Cardiac muscle cell (in vitro differentiated cells and primary cell): Measurements from ENCODE around the gene CTNNBL1. TPM values are rescaled to one million over a fixed set of nuclear protein-coding genes. Genes with fewer than 3 reads are reported as not detected.

Experiments used
- DNase-seq, 2 donors: peaks; one replicate each; pipeline versions ENCODE4 v3.0.0 to v3.0.0-alpha.2; 2010 to 2017; ENCODE audit warnings: low read depth in 1 of 2, low spot score in 1 of 2
- H3K27ac ChIP-seq: fragments of 200-600 bp; sonication (generic); 2 replicates; pipeline ENCODE4 v1.5.1; 2016
- H3K27me3 ChIP-seq: fragments of 200-600 bp; sonication (generic); 2 replicates; pipeline ENCODE4 v1.6.0; 2016; ENCODE audit warnings: control low read depth
- H3K36me3 ChIP-seq: fragments of 200-600 bp; sonication (generic); 2 replicates; pipeline ENCODE4 v1.5.1; 2016; ENCODE audit warnings: control low read depth
- H3K4me1 ChIP-seq: fragments of 200-600 bp; sonication (generic); 2 replicates; pipeline ENCODE4 v1.8.1; 2017; ENCODE audit warnings: low read depth, mild to moderate bottlenecking, mixed run types
- H3K4me3 ChIP-seq: fragments of 200-600 bp; sonication (generic); 2 replicates; pipeline ENCODE4 v1.5.1; 2016; ENCODE audit warnings: mild to moderate bottlenecking
- H3K9me3 ChIP-seq: fragments of 200-600 bp; sonication (generic); 2 replicates; pipeline ENCODE4 v1.5.1; 2017; ENCODE audit warnings: low read depth, mild to moderate bottlenecking, control low read depth
- polyA plus RNA-seq: library from polyadenylated mRNA; unstranded; fragments of >200 nt; fragmentation: Nextera tagmentation; extraction: Ambion mirVana; gene quantifications from 2 replicates; pipeline ENCODE4 v1.2.1, GENCODE V29; 2016
- total RNA-seq: library from RNA; depleted of rRNA; stranded (reverse); fragments of >200 nt; gene quantifications from 2 replicates; pipeline ENCODE4 v1.2.3, GENCODE V29; 2016
- TF ChIP-seq, protein P1 (sequence below): IDR thresholded peaks from 2 replicates; pipeline ENCODE4 v1.5.1; 2012; ENCODE audit warnings: low read depth, mild to moderate bottlenecking, low read length

The CTNNBL1 gene
- total and polyA plus RNA-seq, 2 experiments from 2014 or later = 37.0 to 68.6 TPM

DNA sequence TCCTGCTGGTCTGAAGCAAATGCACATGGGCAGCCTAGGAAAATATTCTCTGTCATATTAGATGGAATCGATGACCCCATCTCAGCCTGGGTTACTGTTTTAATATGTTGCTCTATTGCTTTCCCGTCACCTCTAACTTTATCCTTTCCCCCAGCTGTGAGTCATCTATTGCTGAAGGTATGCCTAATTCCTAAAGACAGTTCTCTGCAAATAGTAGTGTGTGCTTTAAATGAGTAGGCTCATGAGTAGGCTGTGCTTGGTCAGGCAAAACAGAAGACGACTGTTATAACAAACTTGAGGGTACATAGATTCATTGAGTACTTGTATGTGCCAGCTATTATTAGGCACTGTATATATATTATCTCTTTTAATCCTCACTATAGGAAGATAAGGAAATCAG, 47.2 kb downstream of the CTNNBL1 start:
- TF ChIP-seq, protein P1, sequence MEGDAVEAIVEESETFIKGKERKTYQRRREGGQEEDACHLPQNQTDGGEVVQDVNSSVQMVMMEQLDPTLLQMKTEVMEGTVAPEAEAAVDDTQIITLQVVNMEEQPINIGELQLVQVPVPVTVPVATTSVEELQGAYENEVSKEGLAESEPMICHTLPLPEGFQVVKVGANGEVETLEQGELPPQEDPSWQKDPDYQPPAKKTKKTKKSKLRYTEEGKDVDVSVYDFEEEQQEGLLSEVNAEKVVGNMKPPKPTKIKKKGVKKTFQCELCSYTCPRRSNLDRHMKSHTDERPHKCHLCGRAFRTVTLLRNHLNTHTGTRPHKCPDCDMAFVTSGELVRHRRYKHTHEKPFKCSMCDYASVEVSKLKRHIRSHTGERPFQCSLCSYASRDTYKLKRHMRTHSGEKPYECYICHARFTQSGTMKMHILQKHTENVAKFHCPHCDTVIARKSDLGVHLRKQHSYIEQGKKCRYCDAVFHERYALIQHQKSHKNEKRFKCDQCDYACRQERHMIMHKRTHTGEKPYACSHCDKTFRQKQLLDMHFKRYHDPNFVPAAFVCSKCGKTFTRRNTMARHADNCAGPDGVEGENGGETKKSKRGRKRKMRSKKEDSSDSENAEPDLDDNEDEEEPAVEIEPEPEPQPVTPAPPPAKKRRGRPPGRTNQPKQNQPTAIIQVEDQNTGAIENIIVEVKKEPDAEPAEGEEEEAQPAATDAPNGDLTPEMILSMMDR = no peak
- Histone ChIP-seq H3K4me3 (no peak overlapping the region), H3K27ac (no peak overlapping the region), H3K9me3 (no peaks in the 10 kb centered on the region), H3K4me1 (peaks cover 16% of the 10 kb centered on the region), H3K27me3 (no peaks in the 10 kb centered on the region), H3K36me3 (no peaks in the 10 kb centered on the region)
- peak in 1 of 2 donors; percentile 32 for DNase-seq

DNA sequence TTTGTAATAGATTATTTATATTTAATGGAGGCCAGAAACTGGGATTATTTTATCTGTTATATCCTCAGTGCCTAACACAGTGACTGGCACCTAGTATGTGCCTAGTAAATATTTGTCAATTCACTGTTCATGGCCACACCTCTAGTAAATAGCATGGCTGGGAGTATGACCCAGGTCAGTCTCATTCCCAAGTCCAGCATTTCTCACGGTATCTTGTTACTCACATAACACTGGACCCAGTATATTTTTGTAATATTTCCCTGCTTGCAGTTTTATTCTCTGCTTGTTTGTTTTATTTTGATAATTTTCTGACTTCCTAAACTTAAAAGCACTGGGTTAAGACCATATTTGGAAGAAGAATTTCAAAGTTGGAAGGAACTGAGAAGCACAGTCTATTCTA, 47.7 kb downstream of the CTNNBL1 start:
- TF ChIP-seq, protein P1 = no peak

DNA sequence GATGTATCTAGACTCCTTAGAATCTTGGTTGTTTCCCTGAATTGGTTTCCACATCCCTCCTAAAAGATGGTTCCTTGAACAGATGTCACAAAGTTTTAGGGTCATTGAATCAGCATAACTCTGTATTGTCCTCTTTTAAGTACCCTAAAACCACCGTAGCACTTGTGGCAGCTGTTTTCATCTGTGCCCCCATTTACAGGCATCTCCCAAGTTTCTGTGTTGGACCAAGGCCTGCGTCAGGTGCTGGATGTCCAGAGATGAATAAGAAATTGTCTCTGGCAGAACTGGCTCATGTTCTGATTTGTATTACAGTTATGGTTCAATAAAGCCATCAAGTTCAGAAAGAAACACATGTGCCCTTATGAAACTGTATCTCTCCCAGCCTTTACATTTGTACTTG, 48.3 kb downstream of the CTNNBL1 start:
- Histone ChIP-seq H3K27me3 (no peaks in the 10 kb centered on the region), H3K9me3 (no peaks in the 10 kb centered on the region), H3K4me3 (no peak overlapping the region), H3K27ac (no peak overlapping the region), H3K4me1 (peaks cover 16% of the 10 kb centered on the region), H3K36me3 (no peaks in the 10 kb centered on the region)
- DNase-seq = no peak
- TF ChIP-seq, protein P1 = no peak

More for the DNA sequence above, 47.7 kb downstream of the CTNNBL1 start:
- no peak for DNase-seq
- no peak overlapping the region for H3K4me3 ChIP-seq
- H3K36me3 ChIP-seq = no peaks in the 10 kb centered on the region
- peaks cover 16% of the 10 kb centered on the region for H3K4me1 ChIP-seq
- no peaks in the 10 kb centered on the region for H3K27me3 ChIP-seq
- no peaks in the 10 kb centered on the region for H3K9me3 ChIP-seq
- no peak overlapping the region for H3K27ac ChIP-seq

DNA sequence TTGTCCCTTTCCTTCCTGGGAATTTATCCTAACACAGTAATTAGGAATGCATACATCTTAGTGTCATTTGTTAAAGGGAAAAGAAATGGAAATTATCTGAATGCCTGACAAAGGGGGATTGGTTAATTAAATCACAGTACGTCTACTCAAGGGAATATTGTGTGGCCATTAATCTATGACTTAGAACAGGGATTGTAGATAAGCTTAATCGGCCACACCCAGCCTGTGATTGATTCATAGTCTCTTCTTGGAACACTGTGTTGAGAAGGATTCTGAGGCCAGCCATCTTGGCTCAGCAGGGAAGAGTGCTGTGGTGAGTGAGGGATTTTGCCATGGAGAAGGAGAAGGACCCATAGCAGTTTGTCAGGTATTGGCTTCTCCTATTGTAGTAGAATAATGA, 50.5 kb downstream of the CTNNBL1 start:
- no peak overlapping the region for H3K4me3 ChIP-seq
- peaks cover 9% of the 10 kb centered on the region for H3K4me1 ChIP-seq
- H3K9me3 ChIP-seq = no peaks in the 10 kb centered on the region
- H3K36me3 ChIP-seq = no peaks in the 10 kb centered on the region
- TF ChIP-seq, protein P1 = no peak
- DNase-seq = no peak
- H3K27ac ChIP-seq = no peak overlapping the region
- no peaks in the 10 kb centered on the region for H3K27me3 ChIP-seq

DNA sequence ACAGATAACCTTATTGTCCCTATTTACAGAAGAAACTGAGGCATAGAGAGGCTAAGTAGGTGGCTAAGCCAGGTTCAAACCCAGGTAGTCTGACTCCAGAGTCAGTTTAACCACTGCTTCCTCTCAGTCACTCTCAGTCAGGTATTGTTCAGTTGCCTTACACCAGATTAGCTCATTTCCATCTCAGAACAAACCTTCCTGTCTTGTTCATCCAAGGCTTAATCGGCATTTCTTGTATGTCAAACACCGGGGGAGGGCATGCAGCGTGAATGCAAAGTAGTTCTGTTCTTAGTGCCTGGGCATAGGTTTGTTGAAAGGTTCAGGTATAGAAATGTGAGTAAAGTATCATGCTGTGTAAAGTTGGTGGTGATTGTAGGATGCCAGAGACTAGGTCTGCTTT, 51.7 kb downstream of the CTNNBL1 start:
- peak overlapping the region; percentile 31 for H3K27ac ChIP-seq
- TF ChIP-seq, protein P1 = no peak
- H3K4me3 ChIP-seq = no peak overlapping the region
- H3K4me1 ChIP-seq = peaks cover 19% of the 10 kb centered on the region
- no peaks in the 10 kb centered on the region for H3K36me3 ChIP-seq
- H3K27me3 ChIP-seq = no peaks in the 10 kb centered on the region
- H3K9me3 ChIP-seq = no peaks in the 10 kb centered on the region
- DNase-seq = no peak

DNA sequence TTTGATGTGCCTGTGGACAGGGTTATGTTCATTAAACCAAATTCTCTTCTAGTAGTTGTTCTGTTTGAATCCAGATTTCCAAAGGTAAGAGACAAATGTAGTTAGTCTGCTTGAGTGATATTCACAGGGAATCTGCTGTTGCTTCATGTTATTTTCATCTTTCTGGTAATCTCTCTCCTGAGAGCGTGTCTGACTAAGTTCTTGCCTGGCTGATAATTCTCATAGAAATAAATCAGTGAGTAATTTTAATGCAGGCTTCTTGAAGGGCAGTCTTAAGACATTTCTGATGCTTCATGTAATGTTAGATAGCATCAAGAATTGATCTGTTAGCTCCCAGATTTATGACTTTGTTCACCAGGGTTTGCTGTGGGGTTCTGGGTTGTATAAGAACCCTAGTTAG, 54.2 kb downstream of the CTNNBL1 start:
- Histone ChIP-seq H3K27ac (no peak overlapping the region), H3K9me3 (no peaks in the 10 kb centered on the region), H3K27me3 (no peaks in the 10 kb centered on the region), H3K4me1 (peaks cover 26% of the 10 kb centered on the region), H3K36me3 (no peaks in the 10 kb centered on the region), H3K4me3 (no peak overlapping the region)
- TF ChIP-seq, protein P1 = no peak
- DNase-seq = no peak
